Upper lobe of right lung (tissue), 1 donor: ENCODE data around the gene NPFFR1. TPM values are rescaled to one million over a fixed set of nuclear protein-coding genes. Genes with fewer than 3 reads are reported as not detected.

ENCODE experiments used
- ATAC-seq: fragments of 200-7000 bp; cut with Tn5 transposase; one replicate; pipeline ENCODE4 v1.9.1; 2020; ENCODE audit warnings: mild to moderate bottlenecking, moderate library complexity
- DNase-seq: peaks from one replicate; pipeline ENCODE4 v3.0.0-alpha.2; 2020
- H3K27ac ChIP-seq: fragments of 200-600 bp; one replicate; pipeline ENCODE4 v1.8.0; 2022
- H3K27me3 ChIP-seq: fragments of 200-600 bp; one replicate; pipeline ENCODE4 v1.8.0; 2022; ENCODE audit warnings: mild to moderate bottlenecking
- H3K36me3 ChIP-seq: fragments of 200-600 bp; one replicate; pipeline ENCODE4 v1.8.0; 2022
- H3K4me1 ChIP-seq: fragments of 200-600 bp; one replicate; pipeline ENCODE4 v1.8.0; 2022
- H3K4me3 ChIP-seq: fragments of 200-600 bp; one replicate; pipeline ENCODE4 v1.8.0; 2022; ENCODE audit warnings: mild to moderate bottlenecking
- H3K9me3 ChIP-seq: fragments of 200-600 bp; one replicate; pipeline ENCODE4 v1.8.0; 2022
- intact Hi-C: fragments of 100-400 bp; cut with DNase I; formaldehyde crosslinking; loops from one replicate; pipeline ENCODE4 v1.11.0; 2022
- total RNA-seq: library from RNA; stranded (reverse); fragmentation: NEBNext Ultra II Directional; extraction: Animal tissue kit (Norgen Biotek cat#: 25700); gene quantifications from one replicate; pipeline ENCODE4 v1.2.1, GENCODE V29; 2021
- TF ChIP-seq, protein P1 (sequence below): fragments of 200-600 bp; IDR thresholded peaks from one replicate; pipeline ENCODE4 v1.8.0; 2022; ENCODE audit warnings: antibody characterized with exemption
- donor health status: DM: no; HTN: yes; CAD: no; lungs with severe emphysema.

Gene NPFFR1
- total RNA-seq, 1 donor from 2014 or later, result 1.1 TPM

DNA sequence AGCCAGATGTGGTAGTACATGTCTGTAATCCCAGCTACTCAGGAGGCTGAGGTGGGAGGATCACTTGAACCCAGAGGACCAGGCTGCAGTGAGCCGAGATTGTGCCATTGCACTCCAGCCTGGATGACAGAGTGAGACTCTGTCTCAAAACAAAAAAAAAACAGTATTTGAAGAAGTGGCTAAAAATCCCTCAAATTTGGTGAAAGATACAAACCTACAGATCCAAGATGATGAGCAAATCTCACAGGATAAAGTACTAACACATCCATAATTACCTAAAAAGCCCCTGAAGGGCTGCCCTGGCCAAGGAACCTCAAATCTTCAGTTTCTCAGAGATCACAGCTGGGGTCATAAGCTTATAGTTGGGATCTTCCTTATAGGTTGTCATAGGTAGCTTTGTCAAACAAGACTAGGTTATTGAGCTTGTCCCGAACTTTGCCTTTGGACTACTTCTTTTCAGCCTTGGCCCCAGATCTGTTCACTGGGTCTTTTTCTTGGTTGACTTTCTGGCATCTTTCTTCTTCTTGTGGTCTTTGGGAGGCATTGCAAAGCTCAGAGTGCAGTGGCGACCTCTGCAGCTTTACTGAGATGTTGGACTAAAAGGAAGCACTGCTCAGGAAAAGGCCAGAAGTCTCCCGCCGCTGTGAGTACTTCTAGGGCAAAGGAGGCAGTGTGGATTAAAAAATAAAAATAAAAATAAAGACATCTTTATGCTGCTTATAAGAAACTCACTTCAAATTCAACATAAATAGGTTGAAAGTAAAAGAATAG lies 84.9 kb downstream of the NPFFR1 start:
- ATAC-seq, result no peak
- Histone ChIP-seq H3K27ac (no peak overlapping the region), H3K36me3 (peaks cover 59% of the 10 kb centered on the region)

More for the DNA sequence above, 84.9 kb downstream of the NPFFR1 start:
- no peak overlapping the region for H3K4me3 ChIP-seq
- H3K27me3 ChIP-seq, result no peaks in the 10 kb centered on the region
- no peak for DNase-seq
- no peaks in the 10 kb centered on the region for H3K9me3 ChIP-seq
- TF ChIP-seq, protein P1, sequence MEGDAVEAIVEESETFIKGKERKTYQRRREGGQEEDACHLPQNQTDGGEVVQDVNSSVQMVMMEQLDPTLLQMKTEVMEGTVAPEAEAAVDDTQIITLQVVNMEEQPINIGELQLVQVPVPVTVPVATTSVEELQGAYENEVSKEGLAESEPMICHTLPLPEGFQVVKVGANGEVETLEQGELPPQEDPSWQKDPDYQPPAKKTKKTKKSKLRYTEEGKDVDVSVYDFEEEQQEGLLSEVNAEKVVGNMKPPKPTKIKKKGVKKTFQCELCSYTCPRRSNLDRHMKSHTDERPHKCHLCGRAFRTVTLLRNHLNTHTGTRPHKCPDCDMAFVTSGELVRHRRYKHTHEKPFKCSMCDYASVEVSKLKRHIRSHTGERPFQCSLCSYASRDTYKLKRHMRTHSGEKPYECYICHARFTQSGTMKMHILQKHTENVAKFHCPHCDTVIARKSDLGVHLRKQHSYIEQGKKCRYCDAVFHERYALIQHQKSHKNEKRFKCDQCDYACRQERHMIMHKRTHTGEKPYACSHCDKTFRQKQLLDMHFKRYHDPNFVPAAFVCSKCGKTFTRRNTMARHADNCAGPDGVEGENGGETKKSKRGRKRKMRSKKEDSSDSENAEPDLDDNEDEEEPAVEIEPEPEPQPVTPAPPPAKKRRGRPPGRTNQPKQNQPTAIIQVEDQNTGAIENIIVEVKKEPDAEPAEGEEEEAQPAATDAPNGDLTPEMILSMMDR, result no peak
- H3K4me1 ChIP-seq, result peaks cover 6% of the 10 kb centered on the region
- intact Hi-C loops, result no loop called here

Other genes starting within 250 kb of the NPFFR1 start
- 6.5 TPM for gene MACROH2A2, start 231.2 kb downstream of the NPFFR1 start, total RNA-seq
- 15.4 TPM for gene AIFM2, start 151.2 kb downstream of the NPFFR1 start, total RNA-seq
- gene TYSND1, start 137.3 kb downstream of the NPFFR1 start, total RNA-seq, result 12.5 TPM
- 150 TPM for gene SAR1A, start 113.5 kb downstream of the NPFFR1 start, total RNA-seq
- 175 TPM for gene PPA1, start 50.6 kb downstream of the NPFFR1 start, total RNA-seq
- gene LRRC20, start 98.6 kb upstream of the NPFFR1 start, total RNA-seq, result 10.9 TPM
- gene EIF4EBP2, start 120.1 kb upstream of the NPFFR1 start, total RNA-seq, result 79.3 TPM
- gene NODAL, start 157.7 kb upstream of the NPFFR1 start, total RNA-seq, result not detected
- 27.0 TPM for gene PALD1, start 194.8 kb upstream of the NPFFR1 start, total RNA-seq